Measurements from ENCODE around the gene LDHD.

DNA sequence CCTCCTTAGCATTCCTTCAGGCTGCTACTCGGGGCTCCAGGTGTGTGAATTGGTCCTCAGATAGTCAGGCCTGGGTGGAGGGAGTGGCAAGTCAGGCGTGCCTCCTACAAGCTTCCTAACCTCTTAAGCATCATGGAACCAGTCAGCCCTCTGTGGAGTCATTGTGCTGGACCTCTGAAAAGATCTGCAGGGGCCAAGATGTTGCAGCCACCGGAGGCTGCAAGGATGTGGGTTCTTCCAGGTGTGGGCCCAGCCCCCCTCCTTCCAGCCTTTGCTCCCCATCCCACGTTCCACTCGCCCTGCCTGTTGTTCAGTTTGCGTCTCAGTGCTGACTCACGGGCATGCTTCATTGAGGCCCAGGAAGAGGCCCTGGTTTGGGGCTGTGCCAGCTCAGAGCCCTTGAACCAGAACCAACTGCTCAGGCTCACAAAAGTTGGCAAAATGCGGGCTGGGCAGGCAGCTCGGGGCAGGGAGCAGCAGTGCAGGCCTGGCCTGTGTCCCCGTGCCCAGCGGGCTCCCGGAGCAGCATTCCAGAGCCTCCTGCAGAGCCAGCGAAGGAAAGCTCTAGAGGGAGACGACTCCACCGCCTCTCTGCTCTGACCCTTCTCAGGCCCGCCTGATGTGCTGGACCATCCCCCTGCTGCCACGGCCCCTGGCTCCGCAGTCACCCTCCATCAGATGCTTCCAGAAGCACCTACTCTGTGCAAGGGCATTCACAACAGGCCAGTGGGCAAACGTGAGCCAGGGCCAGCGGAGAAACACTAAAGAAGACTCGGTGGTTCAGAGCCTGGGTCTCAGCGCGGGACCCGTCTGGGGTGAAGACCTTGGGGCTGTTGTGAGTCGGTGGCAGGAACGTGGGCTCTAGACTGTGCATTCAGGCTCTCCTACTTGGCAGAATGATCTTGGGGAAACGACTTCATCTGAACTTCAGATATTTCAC is 7.5 kb downstream of the LDHD start:
- TF ChIP-seq, protein P1, sequence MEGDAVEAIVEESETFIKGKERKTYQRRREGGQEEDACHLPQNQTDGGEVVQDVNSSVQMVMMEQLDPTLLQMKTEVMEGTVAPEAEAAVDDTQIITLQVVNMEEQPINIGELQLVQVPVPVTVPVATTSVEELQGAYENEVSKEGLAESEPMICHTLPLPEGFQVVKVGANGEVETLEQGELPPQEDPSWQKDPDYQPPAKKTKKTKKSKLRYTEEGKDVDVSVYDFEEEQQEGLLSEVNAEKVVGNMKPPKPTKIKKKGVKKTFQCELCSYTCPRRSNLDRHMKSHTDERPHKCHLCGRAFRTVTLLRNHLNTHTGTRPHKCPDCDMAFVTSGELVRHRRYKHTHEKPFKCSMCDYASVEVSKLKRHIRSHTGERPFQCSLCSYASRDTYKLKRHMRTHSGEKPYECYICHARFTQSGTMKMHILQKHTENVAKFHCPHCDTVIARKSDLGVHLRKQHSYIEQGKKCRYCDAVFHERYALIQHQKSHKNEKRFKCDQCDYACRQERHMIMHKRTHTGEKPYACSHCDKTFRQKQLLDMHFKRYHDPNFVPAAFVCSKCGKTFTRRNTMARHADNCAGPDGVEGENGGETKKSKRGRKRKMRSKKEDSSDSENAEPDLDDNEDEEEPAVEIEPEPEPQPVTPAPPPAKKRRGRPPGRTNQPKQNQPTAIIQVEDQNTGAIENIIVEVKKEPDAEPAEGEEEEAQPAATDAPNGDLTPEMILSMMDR (IDR thresholded peaks at IDR 0.05), result no peak
- TF ChIP-seq ZFX (IDR thresholded peaks at IDR 0.05; ENCODE audit: borderline replicate concordance), result no peak

All from 22Rv1 (cell line).